Activated T-helper 9 cell treated with anti-CD3 and anti-CD28 coated beads, Interleukin-2, amount 50 U/mL, for 16 hours (primary cell): ENCODE measurements around the gene RYR1.

Source experiments
- DNase-seq: peaks from one replicate; pipeline ENCODE4 v3.0.0-alpha.2; 2020; ENCODE audit warnings: low read depth

The RYR1 gene

DNA sequence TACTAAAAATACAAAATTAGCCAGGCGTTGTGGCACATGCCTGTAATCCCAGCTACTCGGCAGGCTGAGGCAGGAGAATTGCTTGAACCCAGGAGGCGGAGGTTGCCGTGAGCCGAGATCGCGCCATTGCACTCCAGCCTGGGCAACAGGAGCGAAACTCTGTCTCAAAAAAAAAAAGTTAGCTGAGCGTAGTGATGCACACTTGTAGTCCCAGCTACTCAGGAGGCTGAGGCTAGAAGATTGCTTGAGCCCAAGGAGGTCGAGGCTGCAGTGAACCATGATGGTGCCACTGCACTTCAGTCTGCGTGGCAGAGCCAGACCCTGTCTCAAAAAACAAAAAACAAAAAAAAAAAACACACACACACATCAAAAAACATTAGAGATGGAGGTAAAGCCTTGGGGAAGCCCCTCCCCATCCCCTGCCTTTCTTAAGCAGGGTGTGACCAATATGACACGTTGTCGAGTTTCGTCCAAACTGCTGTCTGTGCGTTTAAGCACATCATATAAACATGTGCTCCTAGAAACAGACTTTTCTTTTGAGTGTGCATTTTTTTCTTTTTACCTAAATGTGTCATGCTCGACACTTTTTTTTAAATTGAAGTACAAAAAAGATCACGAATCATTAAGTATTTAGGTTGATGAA is 6.3 kb upstream of the RYR1 start:
- peak; percentile 46 for DNase-seq

DNA sequence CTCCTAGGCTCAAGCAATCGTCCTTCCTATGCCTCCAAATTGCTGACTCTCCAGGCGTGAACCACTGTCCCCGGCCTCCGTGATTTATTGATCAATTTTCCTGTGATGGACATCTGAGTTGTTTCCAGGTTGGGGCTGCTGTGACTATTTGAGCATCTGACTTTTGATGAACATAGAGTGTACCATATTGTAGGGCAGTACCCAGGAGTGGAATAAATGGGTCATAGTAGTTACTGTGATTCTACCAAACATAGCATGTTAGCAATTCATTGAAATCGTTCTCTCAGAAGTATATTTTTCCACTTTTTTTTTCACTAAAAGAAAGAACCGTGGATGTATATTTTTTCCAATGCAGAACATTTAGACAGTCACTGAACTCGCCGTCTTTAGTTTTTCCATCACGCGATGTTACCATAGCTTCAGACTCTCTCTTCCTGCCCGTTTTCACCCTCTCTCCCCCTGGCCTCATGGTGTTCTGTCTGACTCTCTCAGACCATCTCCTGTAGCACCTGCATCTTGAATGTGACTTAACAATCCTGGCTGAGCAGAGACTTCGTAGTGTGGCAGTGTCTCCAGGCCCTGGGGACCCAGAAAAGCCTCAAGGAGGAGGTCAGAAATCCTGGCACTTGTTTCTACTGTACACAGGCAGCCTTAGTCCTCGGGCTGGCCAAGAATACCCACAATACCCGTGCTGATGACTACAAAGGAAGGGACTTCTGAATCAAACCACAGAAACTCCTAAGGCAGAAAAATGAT is 4.3 kb upstream of the RYR1 start:
- DNase-seq = peak; percentile 25

DNA sequence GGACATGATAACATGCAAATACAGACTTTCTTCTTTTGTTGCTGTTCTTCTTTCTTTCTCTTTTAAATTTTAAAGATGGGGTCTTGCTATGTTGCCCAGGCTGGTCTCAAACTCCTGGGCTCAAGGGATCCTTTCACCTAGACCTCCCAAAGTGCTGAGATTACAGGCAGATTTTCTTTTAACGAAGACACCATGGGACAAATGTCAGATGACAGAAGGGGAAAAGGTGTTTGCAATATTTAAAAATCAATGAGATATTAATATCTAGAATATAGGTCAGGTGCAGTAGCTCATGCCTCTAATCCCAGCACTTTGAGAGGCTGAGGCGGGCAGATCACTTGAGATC is 3.7 kb upstream of the RYR1 start:
- no peak for DNase-seq

DNA sequence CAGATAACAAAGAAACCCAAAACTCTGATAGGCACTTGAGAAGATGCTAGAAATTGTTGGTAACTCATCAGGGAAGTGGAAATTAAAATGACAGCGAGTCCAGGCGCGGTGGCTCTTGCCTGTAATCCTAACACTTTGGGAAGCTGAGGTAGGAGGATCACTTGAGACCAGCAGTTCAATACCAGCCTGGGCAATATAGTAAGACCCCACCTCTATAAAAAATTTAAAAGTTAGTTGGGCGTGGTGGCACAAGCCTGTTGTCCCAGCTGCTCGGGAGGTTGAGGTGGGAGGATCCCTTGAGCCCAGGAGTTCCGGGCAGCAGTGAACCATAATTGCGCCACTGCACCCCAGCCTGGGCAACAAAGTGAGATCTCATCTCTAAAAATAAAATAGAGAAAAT is 2.6 kb upstream of the RYR1 start:
- DNase-seq = no peak

DNA sequence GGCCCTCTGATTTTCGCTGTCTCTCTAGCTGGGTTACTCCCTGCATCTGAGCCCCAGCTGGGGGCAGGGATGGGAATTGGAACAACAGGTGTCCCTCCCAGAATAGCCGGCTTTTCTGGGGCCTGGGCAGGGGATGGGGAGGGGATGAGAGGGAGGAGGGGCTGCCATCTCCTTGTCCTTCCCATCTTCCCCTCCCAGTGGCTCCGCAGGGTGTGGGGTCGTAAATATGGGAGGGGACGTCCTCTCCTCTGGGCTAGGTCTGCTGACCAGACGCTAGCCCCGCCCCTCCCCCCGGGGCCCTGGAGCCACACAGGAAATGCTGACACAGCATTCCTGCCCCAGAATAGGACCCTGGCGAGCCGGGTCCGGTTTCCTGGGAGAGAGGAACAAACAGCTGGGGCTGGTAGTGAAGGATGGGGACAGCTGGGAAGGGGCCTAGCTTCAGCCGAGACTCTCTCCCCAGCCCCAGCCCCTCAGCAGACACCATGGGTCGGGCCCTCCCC is 1.1 kb downstream of the RYR1 start:
- no peak for DNase-seq

DNA sequence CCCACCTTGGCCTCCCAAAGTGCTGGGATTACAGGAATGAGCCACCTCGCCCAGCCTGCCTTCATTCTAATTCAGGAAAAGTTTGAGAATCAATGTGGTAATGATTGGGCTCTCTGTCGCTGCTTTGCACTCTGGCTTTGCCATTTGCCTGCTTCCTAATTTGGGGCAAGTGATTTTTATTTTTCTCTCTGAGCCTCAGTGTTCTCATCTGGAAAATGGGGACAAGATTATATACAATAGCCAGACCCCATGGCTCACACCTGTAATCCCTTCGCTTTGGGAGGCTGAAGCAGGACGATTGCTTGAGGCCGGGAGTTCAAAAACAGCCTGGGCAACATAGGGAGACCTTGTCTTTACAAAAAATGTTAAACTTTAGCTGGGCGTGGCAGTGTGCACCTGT is 3.8 kb downstream of the RYR1 start:
- no peak for DNase-seq

DNA sequence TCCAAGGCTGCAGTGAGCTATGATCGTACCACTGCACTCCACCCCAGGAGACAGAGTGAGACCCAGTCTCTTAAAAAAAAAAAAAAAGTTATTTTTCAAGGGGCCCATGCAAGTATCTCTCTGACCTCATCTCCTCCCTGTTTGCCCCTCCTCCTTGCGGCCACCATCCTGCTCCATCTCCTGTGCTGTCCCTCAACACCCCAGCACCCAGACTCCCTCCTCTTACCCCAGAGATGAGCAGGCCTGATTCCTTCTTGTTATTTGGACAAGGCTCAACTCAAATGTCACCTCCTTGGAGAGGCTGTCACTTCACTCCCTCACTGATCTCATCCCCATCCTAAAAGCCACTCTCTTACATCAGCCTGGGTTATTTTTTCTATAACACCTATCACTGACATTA is 4.4 kb downstream of the RYR1 start:
- no peak for DNase-seq

DNA sequence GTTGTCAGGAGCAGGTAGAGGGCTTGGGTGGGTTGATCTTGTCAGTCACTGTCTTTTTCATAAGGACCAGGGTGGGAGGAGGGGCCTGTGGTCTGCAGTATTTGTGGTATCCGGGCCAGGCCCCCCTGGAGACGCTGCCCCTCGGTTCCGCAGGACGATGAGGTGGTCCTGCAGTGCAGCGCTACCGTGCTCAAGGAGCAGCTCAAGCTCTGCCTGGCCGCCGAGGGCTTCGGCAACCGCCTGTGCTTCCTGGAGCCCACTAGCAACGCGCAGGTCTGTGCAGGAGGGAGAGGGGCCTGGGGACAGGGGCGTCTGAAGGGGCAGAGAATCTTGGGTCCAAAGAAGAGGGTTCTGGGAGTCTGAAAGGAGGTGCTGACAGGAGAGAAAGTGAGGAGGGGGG is 7.1 kb downstream of the RYR1 start:
- no peak for DNase-seq

DNA sequence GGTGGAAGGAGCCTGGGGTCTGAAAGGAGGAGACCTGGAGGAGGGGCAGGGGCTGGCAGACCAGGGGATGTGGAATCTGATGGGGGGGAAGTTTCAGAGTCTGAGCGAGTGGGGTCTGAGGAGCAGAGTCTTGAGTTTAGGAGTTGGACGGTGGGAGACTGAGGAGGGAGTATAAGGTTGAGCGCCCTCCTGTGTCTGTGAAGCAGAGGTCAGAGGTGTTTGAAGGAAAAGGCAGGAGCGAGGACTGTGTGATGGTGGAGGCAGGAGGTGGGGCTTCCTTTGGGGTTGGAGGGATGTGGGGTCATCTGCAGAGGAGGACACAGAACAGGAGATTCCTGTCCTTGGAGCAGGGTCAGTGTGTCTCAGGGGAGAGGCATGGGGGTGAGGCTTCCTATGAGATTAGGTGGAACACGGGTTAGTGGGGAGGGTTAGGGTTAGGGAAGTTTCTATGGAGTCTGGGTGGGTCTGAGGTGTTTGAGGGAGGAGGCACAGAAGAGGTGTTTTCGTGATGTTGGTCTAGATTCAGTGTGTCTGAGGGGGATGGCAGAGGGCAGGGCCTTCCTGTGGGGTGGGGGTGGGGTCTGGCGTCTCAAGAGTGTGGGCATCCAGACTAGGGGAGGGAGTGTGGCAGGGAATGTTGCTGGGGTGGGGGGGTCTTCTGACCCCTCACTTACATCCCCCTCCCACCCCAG is 8.3 kb downstream of the RYR1 start:
- no peak for DNase-seq

DNA sequence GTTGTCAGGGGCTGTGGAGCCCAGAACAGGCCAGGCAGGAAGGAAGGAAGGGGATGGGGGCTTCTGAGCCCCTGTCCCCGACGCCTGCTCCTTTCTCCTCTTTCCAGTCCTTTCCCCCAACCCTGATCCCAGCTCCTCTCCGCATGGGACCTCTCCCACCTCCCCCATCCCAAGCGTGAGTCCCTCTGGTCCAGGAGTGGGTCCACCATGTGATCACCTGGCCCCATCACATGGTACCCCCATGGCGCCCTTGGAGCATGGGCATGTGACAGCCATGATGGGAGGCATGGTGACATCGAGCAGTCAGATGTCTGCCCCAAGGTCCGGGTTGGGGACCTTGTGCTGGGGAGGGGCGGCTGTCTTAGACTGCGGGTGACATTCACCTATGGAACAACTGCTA is 9.2 kb downstream of the RYR1 start:
- no peak for DNase-seq

DNA sequence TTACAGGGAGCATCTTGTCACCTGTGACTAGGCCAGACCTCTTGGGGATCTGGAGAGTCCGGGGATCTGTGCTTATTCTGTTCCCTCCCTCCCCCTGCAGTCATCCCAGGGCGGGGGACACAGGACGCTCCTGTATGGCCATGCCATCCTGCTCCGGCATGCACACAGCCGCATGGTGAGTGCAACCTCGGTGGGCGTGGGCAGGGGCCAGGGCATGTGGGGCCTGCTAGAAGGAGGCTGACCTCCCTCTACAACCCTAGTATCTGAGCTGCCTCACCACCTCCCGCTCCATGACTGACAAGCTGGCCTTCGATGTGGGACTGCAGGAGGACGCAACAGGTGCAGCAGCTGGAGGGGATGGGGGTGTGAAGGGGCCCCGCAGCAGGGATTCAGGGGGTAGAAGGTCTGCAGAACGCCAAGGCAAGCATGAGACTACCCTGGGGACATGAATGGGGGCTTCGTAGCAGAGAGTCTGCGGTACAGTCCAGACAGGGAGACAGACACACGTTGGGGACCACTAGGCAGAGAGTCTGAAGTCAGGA is 10.0 kb downstream of the RYR1 start:
- DNase-seq = no peak

DNA sequence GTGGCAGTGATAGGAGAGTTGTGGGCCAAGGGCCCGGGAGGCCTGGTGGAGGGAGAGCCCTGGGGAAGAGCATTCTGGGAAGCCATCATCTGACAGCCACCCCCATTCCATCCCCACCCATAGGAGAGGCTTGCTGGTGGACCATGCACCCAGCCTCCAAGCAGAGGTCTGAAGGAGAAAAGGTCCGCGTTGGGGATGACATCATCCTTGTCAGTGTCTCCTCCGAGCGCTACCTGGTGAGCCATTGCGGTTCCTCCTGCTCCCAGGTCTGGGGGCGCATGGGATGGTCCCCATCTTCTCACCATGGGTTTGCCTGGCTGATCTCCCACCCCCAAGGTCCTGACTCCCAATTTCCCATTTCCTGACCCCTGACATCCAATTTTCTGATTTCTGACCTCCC is 10.5 kb downstream of the RYR1 start:
- no peak for DNase-seq

DNA sequence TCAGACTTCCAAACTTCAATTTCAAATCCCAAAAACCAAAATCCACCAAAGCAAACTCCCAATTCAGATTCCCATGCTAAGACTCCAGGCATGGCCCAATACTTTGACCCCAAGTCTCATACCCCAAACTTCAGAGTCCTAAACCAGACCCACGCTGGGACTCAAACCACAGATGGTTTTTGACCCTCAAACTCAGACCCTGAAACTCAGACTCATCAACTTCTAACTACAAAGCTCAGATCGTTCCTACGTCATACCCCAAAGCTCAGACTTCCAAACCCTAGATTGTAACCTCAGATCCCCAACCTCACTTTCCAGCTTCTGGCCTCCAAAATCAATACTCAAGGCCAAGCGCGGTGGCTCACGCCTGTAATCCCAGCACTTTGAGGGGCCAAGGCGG is 11.9 kb downstream of the RYR1 start:
- no peak for DNase-seq

DNA sequence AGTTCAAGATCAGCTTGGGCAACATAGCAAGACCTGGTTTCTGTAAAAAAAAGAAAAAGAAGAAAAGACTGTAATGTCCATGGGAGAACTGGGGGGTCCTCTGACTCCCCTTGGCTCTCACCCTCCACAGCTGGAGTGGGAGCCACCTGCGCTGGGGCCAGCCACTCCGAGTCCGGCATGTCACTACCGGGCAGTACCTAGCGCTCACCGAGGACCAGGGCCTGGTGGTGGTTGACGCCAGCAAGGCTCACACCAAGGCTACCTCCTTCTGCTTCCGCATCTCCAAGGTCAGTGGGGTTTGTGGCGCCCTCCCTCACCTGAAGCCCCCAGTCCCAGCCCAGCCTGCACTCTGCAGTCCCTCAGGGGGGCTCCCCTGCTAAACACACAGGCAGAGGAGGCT is 14.7 kb downstream of the RYR1 start:
- no peak for DNase-seq

DNA sequence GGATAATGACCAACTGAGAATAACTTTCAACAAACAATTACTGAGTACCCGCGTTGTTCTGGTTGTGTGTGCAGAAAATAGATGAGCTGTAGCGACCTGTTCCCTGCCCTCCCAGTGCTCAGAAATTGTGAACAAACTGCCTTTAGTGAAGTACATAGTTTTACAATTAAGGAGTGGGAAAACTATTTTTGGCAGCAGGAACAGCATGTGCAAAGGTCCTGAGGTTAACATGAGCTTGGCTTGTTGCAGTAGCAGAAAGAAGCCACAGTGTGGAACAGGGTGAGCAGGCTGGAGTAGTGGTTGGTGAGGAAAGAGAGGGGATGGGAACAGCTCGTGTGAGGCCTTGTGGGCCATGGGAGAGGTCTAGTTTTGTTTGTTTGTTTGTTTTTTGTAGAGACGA is 16.0 kb downstream of the RYR1 start:
- DNase-seq = no peak

DNA sequence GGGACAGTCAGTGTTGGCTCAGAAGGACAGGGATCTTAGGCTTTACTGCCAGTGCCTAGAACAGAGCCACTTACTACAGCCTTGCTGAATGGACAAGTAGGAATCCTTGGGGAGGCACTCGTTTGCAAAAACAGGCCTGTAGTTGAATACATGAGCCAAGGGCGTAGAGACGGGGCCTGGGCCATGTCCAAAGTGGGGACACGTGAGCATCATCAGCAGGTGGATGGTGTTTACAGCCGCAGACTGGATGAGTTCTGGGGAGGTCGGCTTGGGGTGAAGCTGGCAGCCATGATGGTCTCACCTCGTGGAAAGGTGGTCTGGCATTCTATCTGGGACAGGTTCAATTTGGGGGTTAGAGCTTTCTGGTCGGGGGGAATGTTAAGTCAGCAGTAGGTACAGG is 17.5 kb downstream of the RYR1 start:
- DNase-seq = no peak

DNA sequence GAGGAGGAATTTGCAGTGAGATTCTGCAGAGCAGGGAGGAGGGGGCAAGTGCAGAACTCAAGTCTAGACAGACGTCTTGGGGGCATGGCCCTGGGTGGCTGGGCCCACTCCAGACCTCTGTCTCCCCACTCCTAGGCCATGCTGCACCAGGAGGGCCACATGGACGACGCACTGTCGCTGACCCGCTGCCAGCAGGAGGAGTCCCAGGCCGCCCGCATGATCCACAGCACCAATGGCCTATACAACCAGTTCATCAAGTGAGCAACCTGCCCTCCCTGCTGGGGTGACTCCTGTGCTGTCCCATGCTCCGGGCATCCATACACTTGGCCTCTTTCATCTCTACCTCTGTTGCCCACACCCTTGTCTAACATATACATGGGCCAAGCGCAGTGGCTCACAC is 18.1 kb downstream of the RYR1 start:
- no peak for DNase-seq

DNA sequence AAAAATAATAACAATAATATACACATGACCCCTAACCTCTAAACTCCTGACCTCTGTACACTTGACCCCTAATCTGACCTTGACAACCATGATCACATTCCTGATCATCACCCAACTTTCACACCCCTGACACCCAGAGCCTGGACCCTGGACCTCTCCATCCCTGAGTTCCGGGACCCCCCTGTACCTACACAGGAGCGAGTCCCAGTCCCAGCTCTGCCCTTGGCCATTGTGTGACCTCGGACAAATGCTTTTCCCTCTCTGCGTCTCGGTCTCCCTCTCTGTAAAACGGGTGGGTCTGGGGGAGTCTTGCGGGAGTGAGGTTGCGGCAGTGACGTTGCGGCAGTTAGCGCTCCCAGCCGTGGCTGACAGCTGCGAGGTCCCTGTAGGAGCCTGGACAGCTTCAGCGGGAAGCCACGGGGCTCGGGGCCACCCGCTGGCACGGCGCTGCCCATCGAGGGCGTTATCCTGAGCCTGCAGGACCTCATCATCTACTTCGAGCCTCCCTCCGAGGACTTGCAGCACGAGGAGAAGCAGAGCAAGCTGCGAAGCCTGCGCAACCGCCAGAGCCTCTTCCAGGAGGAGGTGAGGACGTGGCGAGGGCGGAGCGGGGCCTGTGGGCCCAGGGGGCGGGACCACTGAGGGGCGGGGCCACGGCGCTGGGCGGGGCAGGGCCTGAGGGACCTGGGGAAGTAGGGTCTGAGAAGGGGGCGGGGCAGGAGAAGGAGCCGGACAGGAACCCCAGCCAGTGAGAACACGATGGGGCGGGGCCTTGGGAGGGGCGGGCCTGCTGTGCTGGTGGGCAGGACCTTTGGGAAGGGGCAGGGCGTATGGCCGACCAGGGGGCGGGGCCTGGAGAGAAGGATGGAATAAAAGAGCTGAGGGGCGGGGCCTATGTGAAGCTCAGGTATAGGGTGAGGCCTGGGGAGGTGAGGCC is 19.2 kb downstream of the RYR1 start:
- DNase-seq = no peak

DNA sequence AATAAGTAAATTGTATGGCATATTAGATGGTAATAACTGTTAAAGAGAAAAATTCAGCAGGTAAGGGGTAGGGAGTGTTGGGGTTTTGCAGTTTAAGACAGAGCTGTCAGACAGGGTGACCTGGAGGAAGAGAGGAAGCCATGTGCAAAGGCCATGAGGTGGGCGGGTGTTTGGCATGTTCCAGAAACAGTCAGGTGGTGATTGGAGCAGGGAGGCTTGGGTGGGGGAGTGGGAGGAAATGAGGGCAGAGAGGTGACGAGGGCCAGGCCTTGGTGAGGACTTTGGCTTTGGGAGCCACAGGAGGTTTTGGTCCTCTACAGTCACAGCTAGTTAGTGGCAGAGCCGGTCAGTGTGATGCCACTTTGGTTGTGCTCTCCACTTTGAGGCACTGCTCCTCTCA is 20.1 kb downstream of the RYR1 start:
- DNase-seq = no peak

DNA sequence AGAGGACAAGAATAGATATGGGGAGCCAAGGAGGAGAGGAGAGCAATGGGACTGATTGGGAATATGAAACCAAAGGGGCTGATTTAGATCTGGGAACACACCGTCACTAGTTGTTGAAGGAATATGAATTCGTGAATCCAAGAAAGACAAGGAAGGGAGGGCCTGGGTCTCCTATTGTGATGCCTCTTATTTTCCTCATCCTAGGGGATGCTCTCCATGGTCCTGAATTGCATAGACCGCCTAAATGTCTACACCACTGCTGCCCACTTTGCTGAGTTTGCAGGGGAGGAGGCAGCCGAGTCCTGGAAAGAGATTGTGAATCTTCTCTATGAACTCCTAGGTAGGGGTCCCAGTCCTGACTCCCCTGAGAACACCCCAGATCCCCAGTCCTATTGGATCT is 21.5 kb downstream of the RYR1 start:
- no peak for DNase-seq

DNA sequence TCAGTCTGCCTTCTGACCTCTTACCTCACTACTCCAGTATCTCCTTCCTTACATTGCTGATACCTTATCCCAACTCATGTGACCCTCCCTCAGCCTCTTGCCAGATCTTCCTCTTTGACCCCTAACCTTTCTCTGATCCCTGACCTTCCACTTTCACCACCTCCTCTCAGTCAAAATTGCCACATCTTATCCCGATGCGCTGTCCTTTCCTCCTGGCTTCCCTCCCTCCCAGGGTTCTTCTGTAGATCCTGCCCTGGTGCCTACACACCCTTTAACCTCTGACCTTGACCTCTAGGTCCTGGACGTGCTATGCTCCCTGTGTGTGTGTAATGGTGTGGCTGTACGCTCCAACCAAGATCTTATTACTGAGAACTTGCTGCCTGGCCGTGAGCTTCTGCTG is 23.7 kb downstream of the RYR1 start:
- DNase-seq = no peak
